ENCODE results near the gene PBX3. TPM values are rescaled to one million over a fixed set of nuclear protein-coding genes. Genes with fewer than 3 reads are reported as not detected.
A peak's percentile ranks its signal among the peaks of the same experiment; 100 is the strongest.

Gene PBX3
- total RNA-seq, 1 donor = 38.1 TPM

DNA sequence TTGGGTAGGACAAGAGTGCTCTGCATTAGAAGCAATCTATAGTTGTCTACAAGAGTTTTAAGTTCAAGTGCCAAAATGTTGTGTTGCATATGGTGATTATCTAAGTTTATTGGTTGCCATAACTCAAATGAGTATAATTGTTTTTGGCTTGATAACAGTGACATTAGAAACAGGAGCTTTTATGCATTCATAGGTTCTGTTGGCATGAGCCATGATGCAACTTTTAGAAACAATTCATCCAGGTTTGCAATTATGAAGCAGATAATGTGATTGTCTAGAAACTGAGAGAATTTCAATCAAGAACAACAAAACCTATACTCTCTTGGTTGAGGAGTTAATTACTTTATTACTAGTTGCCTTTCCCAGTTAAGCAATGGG is 137.0 kb downstream of the PBX3 start:
- H3K27me3 ChIP-seq (ENCODE audit: insufficient read depth, low read length) = peaks cover 19% of the 10 kb centered on the region
- H3K4me3 ChIP-seq (ENCODE audit: low read length) = no peak overlapping the region
- no peaks in the 10 kb centered on the region for H3K9me3 ChIP-seq (ENCODE audit: low read depth, low read length)
- peaks cover 4% of the 10 kb centered on the region for H3K4me1 ChIP-seq (ENCODE audit: insufficient read depth, low read length)

DNA sequence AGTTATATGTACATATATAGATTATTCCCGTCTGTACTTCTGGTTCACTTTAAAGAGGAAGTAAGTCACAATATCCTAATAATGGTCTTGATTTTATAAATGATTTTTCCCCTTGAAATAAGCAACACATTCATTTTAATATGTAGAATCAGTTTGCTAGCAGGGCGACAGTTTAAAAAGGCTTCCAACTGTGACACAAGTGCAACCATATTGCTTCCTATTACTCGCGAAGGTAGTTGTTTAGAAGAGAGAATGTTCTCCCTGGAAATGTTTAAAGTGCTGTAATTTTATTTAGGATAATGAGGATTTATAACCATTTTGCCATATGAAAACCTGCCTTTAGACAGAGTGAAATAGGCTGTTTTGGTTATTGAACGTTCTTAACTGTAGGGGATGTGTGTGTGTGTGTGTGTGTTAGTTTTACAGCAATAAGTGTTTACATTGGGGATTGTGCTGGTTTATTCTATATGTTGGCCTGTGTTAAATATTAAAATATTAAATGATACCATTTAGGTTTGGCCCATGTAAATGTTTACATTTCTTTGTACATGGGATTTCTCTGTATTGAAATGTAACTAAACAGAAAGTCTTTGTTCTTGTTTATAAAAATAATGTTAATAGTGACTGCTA is 138.3 kb downstream of the PBX3 start:
- peaks cover 11% of the 10 kb centered on the region for H3K4me1 ChIP-seq (ENCODE audit: insufficient read depth, low read length)
- no peaks in the 10 kb centered on the region for H3K9me3 ChIP-seq (ENCODE audit: low read depth, low read length)
- no peak overlapping the region for H3K4me3 ChIP-seq (ENCODE audit: low read length)
- H3K27me3 ChIP-seq (ENCODE audit: insufficient read depth, low read length) = peaks cover 28% of the 10 kb centered on the region

DNA sequence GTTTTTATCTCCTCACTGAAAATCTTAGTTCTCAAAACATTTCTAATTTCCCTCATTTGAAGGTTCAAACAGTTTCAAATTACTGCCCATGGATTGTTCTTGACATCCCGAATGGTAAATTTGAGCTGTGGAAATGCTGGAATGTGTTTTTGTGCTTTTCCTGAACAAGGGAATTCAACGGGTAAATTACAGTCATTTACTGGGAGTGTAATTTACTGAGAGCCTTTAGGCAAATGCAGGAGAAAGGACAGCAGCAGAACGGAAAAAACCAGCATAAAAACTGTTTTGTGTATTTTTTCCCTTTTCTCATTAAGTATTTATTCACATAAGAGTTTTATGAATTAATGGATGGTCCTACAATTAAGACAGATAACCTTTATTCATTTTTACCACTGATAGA is 139.2 kb downstream of the PBX3 start:
- Histone ChIP-seq H3K9me3 (ENCODE audit: low read depth, low read length) (no peaks in the 10 kb centered on the region), H3K4me1 (ENCODE audit: insufficient read depth, low read length) (peaks cover 11% of the 10 kb centered on the region), H3K27me3 (ENCODE audit: insufficient read depth, low read length) (peaks cover 33% of the 10 kb centered on the region), H3K4me3 (ENCODE audit: low read length) (no peak overlapping the region)

DNA sequence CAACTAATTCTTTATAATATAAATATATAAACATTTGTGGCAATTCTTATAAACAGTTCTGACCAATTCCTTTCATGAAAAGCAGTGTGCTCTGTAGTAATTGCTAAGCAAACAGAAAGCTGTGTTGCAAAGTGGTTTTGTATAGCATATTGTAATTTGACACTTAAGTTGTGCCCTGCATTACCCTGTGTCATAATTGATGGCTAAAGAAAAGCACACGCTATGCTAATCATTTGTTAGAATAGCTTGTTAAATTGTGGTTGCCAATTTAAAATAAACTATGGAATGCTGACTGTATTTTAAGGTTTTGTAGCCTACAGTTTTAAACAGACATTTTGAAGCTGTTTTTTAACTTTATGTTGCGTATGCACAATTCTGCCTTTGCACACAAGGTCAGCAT is 140.0 kb downstream of the PBX3 start:
- H3K9me3 ChIP-seq (ENCODE audit: low read depth, low read length) = no peaks in the 10 kb centered on the region

GRCh38 chr9:125888211-125888610 is 141.0 kb downstream of the PBX3 start:
- no peak overlapping the region for H3K4me3 ChIP-seq (ENCODE audit: low read length)

More for the DNA sequence above, 140.0 kb downstream of the PBX3 start:
- Histone ChIP-seq H3K4me3 (ENCODE audit: low read length) (no peak overlapping the region), H3K27me3 (ENCODE audit: insufficient read depth, low read length) (peaks cover 33% of the 10 kb centered on the region), H3K4me1 (ENCODE audit: insufficient read depth, low read length) (peaks cover 11% of the 10 kb centered on the region)

DNA sequence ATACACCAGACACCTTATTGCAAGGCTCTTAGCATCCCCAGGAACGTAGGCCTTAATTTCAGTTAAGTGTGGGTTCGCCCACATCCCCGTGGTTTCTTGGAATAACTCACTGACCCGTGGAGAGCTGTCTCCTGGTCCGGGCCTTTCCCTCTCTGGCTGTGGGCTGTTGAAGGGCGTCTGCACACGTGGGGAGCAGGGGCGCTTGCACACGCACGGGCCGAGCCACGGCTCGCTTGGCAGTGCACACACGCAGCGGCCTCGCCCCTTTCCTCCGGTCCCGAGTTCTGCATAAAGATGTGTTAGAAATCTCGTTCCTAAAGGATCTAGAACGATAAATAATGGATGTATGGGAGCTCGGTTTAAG is 141.9 kb downstream of the PBX3 start:
- H3K4me3 ChIP-seq (ENCODE audit: low read length) = peak overlapping the region; percentile 37
- peaks cover 11% of the 10 kb centered on the region for H3K4me1 ChIP-seq (ENCODE audit: insufficient read depth, low read length)
- H3K27me3 ChIP-seq (ENCODE audit: insufficient read depth, low read length) = peaks cover 33% of the 10 kb centered on the region
- no peaks in the 10 kb centered on the region for H3K9me3 ChIP-seq (ENCODE audit: low read depth, low read length)

More at GRCh38 chr9:125888211-125888610, 141.0 kb downstream of the PBX3 start:
- Histone ChIP-seq H3K27me3 (ENCODE audit: insufficient read depth, low read length) (peaks cover 33% of the 10 kb centered on the region), H3K9me3 (ENCODE audit: low read depth, low read length) (no peaks in the 10 kb centered on the region), H3K4me1 (ENCODE audit: insufficient read depth, low read length) (peaks cover 11% of the 10 kb centered on the region)

- Histone ChIP-seq H3K27me3 (ENCODE audit: insufficient read depth, low read length) (peaks cover 33% of the 10 kb centered on the region), H3K9me3 (ENCODE audit: low read depth, low read length) (no peaks in the 10 kb centered on the region), H3K4me1 (ENCODE audit: insufficient read depth, low read length) (peaks cover 11% of the 10 kb centered on the region), H3K4me3 (ENCODE audit: low read length) (peak overlapping the region; percentile 37)
These were observed 142.6 kb downstream of the PBX3 start for GRCh38 chr9:125889476-125890419.

DNA sequence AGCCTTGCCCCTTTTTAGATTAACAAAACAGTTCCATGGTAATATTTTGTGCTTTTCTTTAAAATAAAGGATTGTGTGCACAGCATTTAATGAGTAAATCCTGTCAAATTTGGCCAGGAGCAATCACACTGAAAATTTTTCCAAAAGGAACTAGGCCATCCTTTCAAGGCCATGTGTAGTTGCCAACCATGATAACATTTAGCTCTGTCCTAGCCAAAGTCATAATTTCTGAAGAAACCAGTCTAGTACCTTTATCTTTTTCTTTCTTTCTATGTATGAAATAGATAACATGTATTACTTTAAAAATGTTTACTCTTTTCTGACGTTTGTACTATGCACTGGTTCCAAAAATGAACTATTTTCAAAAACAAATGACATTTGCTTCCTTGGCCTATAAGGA is 143.7 kb downstream of the PBX3 start:
- Histone ChIP-seq H3K4me1 (ENCODE audit: insufficient read depth, low read length) (peaks cover 11% of the 10 kb centered on the region), H3K4me3 (ENCODE audit: low read length) (no peak overlapping the region), H3K27me3 (ENCODE audit: insufficient read depth, low read length) (peaks cover 33% of the 10 kb centered on the region), H3K9me3 (ENCODE audit: low read depth, low read length) (no peaks in the 10 kb centered on the region)

DNA sequence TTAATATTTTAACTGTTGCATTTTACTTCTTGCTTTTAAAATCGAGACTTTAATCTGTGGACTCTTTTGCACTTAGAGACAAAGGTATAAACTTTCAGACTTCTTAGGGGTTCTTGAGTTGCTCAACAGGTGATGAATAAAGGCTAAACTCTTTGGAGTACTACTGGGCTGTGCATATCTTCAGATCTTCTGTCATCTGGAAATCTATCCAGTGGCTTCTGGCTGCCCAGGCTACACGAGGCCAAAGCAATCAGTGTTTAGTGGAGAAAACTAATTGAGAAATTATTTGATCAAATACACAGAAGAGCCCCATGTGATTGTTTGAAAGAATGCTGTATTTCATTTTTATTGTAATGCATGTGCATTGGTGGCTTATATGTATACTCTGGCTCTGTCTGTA is 146.1 kb downstream of the PBX3 start:
- peaks cover 11% of the 10 kb centered on the region for H3K4me1 ChIP-seq (ENCODE audit: insufficient read depth, low read length)
- H3K4me3 ChIP-seq (ENCODE audit: low read length) = no peak overlapping the region

DNA sequence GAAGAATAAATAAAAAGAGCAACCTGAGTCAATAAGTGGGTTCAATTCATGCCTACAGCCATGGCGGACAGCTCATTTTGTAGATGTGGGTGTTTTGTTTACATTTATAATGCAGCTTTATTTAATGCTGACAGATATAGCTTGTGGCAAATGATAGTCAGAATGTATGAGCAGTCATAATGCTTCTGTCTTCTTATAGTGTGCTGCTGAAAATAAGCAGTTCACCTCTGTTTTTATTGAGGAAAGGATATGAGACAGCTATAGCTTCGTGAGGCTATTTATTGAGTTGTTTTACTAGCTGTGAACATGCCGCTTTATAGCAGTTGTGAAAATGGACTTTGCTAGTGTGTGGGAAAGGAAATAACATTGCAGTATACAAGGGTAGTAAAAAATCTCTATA is 147.4 kb downstream of the PBX3 start:
- no peak overlapping the region for H3K4me3 ChIP-seq (ENCODE audit: low read length)
- H3K9me3 ChIP-seq (ENCODE audit: low read depth, low read length) = no peaks in the 10 kb centered on the region
- H3K4me1 ChIP-seq (ENCODE audit: insufficient read depth, low read length) = peaks cover 4% of the 10 kb centered on the region
- H3K27me3 ChIP-seq (ENCODE audit: insufficient read depth, low read length) = peaks cover 11% of the 10 kb centered on the region

More for the DNA sequence above, 146.1 kb downstream of the PBX3 start:
- Histone ChIP-seq H3K9me3 (ENCODE audit: low read depth, low read length) (no peaks in the 10 kb centered on the region), H3K27me3 (ENCODE audit: insufficient read depth, low read length) (peaks cover 23% of the 10 kb centered on the region)

DNA sequence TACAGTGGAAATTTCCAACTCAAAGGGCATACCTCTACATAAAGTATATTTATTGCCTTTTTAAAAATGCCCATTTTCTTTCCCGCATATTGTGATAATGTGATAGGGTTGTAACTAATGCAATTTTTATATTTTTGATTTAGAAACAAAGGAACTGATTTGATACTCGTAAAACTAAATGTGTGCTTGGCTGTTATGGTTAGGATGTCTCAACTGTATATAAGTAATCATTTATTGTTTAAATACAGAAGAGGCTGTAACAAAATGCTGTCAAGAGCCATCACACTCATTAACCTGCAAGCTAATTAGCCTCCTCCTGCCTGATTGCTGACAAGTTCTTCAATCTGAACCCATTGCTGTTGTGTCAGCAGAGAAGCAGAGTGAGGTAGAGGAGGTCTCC is 149.2 kb downstream of the PBX3 start:
- Histone ChIP-seq H3K4me3 (ENCODE audit: low read length) (no peak overlapping the region), H3K27me3 (ENCODE audit: insufficient read depth, low read length) (no peaks in the 10 kb centered on the region), H3K9me3 (ENCODE audit: low read depth, low read length) (no peaks in the 10 kb centered on the region), H3K4me1 (ENCODE audit: insufficient read depth, low read length) (no peaks in the 10 kb centered on the region)

DNA sequence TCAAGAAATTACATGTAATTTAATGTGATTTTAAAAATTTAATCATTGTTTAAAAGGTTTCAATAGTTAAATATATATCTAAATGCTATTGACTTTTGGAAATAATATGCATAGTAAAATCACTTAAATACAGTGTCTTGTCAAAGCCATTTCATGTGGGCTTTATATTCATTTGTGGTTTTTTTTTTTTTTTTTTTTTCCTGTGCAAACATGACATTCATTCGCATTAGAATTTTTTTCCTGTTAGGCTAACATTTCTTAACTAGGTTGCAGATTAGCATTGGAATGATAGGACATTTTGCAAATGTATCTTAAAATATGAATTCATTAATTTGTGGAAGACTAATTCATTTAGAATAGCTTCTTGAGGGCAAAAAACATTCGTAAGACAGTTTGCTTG is 149.8 kb downstream of the PBX3 start:
- no peaks in the 10 kb centered on the region for H3K27me3 ChIP-seq (ENCODE audit: insufficient read depth, low read length)
- H3K4me3 ChIP-seq (ENCODE audit: low read length) = no peak overlapping the region
- no peaks in the 10 kb centered on the region for H3K4me1 ChIP-seq (ENCODE audit: insufficient read depth, low read length)
- H3K9me3 ChIP-seq (ENCODE audit: low read depth, low read length) = no peaks in the 10 kb centered on the region

DNA sequence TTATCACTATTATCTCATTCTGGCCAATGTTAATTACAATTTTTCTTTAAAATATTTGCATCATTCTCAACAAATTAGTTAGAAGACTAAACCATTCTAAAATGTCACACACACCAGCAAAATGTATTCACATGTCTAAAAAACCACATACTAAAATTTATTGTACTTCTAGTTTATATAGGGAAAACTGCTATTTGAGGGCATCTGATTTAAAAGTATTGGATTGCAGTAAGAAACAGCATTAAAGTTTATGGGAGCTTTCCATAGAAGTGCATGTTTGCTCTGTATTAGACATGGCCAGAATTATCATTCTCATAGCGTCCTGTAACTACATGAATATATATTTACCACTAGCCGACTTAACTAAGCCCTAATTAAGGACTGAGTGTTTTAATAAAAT is 150.3 kb downstream of the PBX3 start:
- Histone ChIP-seq H3K27me3 (ENCODE audit: insufficient read depth, low read length) (no peaks in the 10 kb centered on the region), H3K4me3 (ENCODE audit: low read length) (no peak overlapping the region), H3K4me1 (ENCODE audit: insufficient read depth, low read length) (no peaks in the 10 kb centered on the region), H3K9me3 (ENCODE audit: low read depth, low read length) (no peaks in the 10 kb centered on the region)

DNA sequence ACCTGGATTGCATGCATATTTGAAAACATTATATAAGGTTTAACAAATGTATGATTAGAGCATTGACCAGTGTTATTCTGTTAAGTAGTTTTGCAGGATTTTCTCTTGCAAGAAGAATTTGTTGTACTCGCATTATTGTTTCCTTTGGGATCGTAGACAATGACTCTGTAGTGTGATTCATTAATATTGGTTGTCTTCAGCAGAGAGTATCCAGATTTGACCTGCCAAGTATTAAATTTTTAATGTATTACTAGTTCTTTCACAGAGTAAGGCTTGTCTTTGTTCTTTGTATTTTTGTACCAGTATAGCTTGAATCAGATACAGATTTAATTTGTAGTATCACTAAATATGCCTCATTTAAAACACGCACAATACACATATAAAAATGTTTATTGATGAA is 155.0 kb downstream of the PBX3 start:
- H3K4me1 ChIP-seq (ENCODE audit: insufficient read depth, low read length) = peaks cover 5% of the 10 kb centered on the region

DNA sequence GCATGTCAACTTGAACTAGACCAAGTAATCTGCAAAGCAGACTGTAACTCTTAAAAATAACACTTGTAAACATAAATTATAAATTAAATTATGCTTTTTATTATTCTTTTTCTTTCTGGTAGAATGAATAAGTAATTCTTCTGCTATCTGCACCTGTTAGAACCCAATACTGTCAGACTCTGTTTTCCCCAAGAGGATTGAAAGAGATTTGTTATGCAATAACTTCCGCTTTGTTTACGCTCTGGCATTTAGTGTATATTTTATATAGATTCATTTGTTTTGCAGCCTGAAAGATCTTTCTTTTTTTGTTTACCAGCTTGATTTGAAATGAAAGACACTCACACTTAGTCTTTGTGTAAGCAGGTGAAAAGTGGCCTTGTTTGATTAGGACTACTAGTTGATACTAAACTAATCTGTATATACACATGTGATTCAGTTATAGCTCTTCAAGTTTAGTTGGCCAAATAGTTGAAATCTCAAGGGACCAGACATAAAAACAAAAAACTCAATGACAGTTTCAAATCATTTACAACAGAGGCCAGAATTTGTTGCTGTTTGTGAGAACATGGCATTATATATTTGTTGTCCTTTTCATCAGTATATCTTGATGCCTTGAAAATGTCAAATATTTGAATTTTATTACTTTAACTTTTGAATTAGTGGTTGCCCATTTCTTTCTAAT is 155.8 kb downstream of the PBX3 start:
- Histone ChIP-seq H3K27me3 (ENCODE audit: insufficient read depth, low read length) (no peaks in the 10 kb centered on the region), H3K4me1 (ENCODE audit: insufficient read depth, low read length) (peaks cover 5% of the 10 kb centered on the region), H3K4me3 (ENCODE audit: low read length) (no peak overlapping the region), H3K9me3 (ENCODE audit: low read depth, low read length) (no peaks in the 10 kb centered on the region)

More for the DNA sequence above, 155.0 kb downstream of the PBX3 start:
- H3K9me3 ChIP-seq (ENCODE audit: low read depth, low read length) = no peaks in the 10 kb centered on the region
- no peak overlapping the region for H3K4me3 ChIP-seq (ENCODE audit: low read length)
- no peaks in the 10 kb centered on the region for H3K27me3 ChIP-seq (ENCODE audit: insufficient read depth, low read length)

All from mononuclear cell (primary cell).